Effector memory CD4-positive, alpha-beta T cell (primary cell): ENCODE results near the gene STAM.

Experiments
- DNase-seq, 3 donors: peaks; one replicate each; pipeline ENCODE4 v3.0.0-alpha.2; 2020
- H3K27ac ChIP-seq: 2 replicates; pipeline ENCODE4 v1.7.0; 2013; ENCODE audit warnings: mild to moderate bottlenecking, low read length, moderate library complexity; ENCODE audit not compliant: insufficient read depth, poor library complexity, severe bottlenecking
- H3K27me3 ChIP-seq: replicated peaks from 2 replicates; pipeline ENCODE4 v1.7.0; 2013; ENCODE audit warnings: mild to moderate bottlenecking, low read length; ENCODE audit not compliant: insufficient read depth, control insufficient read depth, poor library complexity, severe bottlenecking
- H3K36me3 ChIP-seq: 2 replicates; pipeline ENCODE4 v1.7.0; 2013; ENCODE audit warnings: mild to moderate bottlenecking, low read length, moderate library complexity; ENCODE audit not compliant: control insufficient read depth, insufficient read depth
- H3K4me1 ChIP-seq: 2 replicates; pipeline ENCODE4 v1.7.0; 2013; ENCODE audit warnings: low read length, mild to moderate bottlenecking; ENCODE audit not compliant: control insufficient read depth, insufficient read depth, poor library complexity, severe bottlenecking
- H3K4me3 ChIP-seq: 2 replicates; pipeline ENCODE4 v1.7.0; 2013; ENCODE audit warnings: low read length, low read depth, mild to moderate bottlenecking; ENCODE audit not compliant: insufficient read depth, poor library complexity, severe bottlenecking
- H3K9me3 ChIP-seq: 2 replicates; pipeline ENCODE4 v1.7.0; 2013; ENCODE audit warnings: mild to moderate bottlenecking, low read length, moderate library complexity; ENCODE audit not compliant: control insufficient read depth

STAM gene

DNA sequence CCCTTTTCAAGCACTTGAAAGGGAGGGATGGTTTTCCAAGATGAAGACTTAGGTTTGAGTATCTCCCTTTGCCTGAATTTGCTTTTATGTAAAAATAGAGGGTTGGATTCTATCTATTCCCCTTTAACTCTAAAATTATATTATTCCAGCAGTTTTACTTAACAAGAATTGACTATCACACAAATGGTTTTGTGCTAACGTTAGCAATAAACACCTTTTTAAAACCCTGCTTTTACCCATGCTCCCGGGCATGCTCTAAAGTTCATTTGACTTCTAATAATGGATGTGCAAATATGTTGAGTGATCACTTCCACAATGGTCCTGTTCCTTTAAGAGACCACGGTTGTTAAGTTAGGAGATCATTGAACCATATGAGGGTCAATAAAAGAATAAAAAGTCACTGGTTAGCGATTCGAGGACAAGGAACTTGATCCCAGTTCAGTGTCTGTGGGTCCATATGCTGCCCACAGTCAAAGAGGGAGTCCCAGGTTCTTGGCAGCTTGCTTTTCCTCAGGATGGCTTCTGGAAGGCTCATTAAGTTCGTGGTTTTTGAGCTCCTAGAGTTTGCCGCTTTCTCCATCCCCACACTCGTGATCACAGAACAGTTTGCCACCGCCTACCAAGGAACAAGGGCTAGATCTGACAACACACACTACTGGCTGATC is 108.0 kb downstream of the STAM start, which contains the start of gene TMEM236:
TMEM236 (plus strand) TSS at position 421 of the 665 bp plus-strand sequence; CDS start at position 516, 95 bp downstream.
- H3K9me3 ChIP-seq = no peaks in the 10 kb centered on the region
- DNase-seq = no peak
- H3K36me3 ChIP-seq = no peaks in the 10 kb centered on the region
- no peak within 1 kb of the TSS for H3K4me3 ChIP-seq
- H3K27me3 ChIP-seq = no peaks in the 10 kb centered on the region
- H3K27ac ChIP-seq = no peak within 1 kb of the TSS
- H3K4me1 ChIP-seq = no peaks in the 10 kb centered on the region

DNA sequence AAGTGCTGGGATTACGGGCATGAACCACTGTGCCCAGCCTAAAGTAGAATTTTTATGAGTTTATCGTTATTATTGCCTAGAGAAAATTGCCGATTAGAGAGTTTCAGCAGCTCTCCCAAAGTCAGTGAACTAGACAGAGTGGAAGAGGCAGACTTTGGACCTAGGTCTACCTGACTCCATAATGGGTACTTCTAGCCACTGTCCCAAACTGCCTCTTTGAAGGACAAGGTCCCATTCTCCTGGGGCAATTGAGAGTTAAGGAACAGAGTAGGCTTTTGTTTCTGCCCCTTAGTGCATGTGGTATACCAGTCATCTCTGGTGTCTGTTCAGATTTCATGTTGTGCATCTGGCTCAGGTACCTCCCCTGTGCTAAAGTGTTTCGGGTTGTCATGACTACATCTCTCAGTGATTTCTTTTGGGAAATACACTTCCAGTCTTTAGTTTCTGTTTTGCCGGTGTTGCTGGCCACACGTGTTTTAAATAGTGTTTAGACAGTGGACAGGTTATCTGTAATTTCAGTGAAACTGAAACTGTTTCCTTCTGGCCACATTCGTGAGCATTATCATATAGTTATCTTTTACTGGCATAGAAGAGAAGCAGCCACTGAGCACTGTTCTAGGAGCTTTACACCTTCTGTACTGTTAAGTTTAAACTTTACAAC is 112.7 kb downstream of the STAM start:
- no peak for DNase-seq
- H3K4me3 ChIP-seq = no peak overlapping the region
- H3K4me1 ChIP-seq = no peaks in the 10 kb centered on the region
- no peaks in the 10 kb centered on the region for H3K36me3 ChIP-seq
- H3K27me3 ChIP-seq = no peaks in the 10 kb centered on the region
- H3K9me3 ChIP-seq = no peaks in the 10 kb centered on the region
- no peak overlapping the region for H3K27ac ChIP-seq

DNA sequence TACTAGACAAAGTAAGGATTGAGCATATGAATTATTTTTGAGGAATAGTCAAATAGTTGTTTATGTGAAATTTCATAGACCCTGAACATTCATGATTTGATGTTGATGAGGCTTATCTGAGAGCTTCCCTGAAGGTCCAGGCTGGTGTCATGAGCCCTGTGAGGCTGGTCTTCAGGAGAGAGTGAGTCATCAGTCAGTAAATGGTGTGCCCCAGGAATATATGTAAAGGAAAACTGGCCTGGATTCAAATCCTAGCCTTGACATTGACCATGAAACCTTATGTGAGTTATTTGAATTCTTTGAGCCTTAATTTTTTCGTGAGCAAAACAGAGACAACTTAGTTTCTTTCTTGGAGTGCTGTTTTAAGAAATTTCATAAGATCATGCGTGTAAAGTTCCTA is 114.2 kb downstream of the STAM start:
- Histone ChIP-seq H3K27ac (no peak overlapping the region), H3K4me1 (no peaks in the 10 kb centered on the region), H3K36me3 (no peaks in the 10 kb centered on the region), H3K27me3 (no peaks in the 10 kb centered on the region), H3K4me3 (no peak overlapping the region), H3K9me3 (no peaks in the 10 kb centered on the region)
- no peak for DNase-seq

DNA sequence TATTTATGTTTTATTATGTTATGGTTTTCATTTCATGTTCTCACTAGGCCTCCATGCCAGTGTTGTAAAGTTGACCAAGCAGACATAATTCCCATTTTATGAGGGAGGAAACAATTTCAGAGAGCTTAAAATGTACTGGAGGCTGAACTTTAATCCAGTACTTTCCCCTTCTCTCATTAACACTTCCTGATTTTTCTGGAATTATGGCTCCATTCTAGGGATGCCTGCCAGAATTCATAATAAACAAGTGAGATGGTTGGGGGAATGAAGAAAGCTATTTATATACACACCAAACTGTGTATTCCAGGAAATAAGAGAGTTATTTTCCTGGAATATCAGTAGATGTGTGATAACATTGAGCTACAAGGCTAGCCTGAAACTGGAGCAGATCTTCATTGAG is 114.9 kb downstream of the STAM start:
- DNase-seq = no peak
- Histone ChIP-seq H3K4me3 (no peak overlapping the region), H3K36me3 (no peaks in the 10 kb centered on the region), H3K4me1 (no peaks in the 10 kb centered on the region), H3K27ac (no peak overlapping the region), H3K27me3 (no peaks in the 10 kb centered on the region), H3K9me3 (no peaks in the 10 kb centered on the region)

DNA sequence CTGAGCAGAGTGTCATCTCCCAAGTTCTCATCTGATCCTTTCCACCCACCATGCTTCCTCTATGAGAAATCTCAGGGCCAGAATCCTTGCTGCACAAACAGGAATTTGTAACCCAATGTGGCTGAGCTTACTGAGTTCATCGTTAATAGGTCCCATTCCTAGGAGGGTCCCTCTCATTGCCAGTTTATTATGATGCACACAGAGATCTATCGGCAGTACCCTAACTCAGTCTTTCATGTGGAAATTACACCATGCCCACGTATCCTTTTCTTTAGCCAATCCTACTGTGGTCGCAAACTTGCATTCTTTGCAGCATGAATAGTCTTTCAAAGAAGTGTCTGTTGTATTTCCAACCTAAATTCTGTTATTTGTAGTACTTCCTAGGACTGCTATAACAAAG is 120.2 kb downstream of the STAM start:
- DNase-seq = no peak
- no peaks in the 10 kb centered on the region for H3K9me3 ChIP-seq
- no peaks in the 10 kb centered on the region for H3K27me3 ChIP-seq
- no peaks in the 10 kb centered on the region for H3K36me3 ChIP-seq
- H3K4me3 ChIP-seq = no peak overlapping the region
- H3K4me1 ChIP-seq = no peaks in the 10 kb centered on the region
- H3K27ac ChIP-seq = no peak overlapping the region

DNA sequence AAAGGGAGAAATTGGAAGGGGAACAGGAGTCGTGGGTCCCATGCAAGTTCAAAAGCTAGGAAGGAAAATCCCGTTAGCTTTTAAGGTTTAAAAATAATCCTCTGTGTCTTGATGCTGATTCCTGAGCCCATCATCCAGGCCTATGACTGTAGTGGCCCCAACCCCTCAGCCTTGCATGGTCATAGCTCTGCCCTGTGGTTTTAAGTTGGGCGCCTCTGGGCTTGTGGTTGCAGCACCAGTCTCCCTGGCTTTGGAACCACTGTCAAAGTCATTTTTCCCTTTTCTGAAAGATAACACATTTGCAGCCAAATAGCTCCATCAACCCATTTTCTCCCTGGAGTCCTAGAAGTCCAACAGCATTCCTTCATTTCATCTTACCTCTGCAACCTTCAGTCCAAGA is 121.7 kb downstream of the STAM start:
- no peaks in the 10 kb centered on the region for H3K27me3 ChIP-seq
- no peaks in the 10 kb centered on the region for H3K36me3 ChIP-seq
- DNase-seq = no peak
- H3K4me3 ChIP-seq = no peak overlapping the region
- H3K27ac ChIP-seq = no peak overlapping the region
- H3K4me1 ChIP-seq = no peaks in the 10 kb centered on the region
- H3K9me3 ChIP-seq = no peaks in the 10 kb centered on the region
